MCF 10A (cell line): ENCODE results near the gene VRK3. TPM values are rescaled to one million over a fixed set of nuclear protein-coding genes. Genes with fewer than 3 reads are reported as not detected.

Source experiments
- BruUV-seq: library from RNA; stranded (reverse); fragments of 400-500 nt; replicated peaks from 2 replicates; lab custom pipeline; 2021; lab: Mats Ljungman, UMichigan
- CTCF ChIA-PET: fragments of 300-600 bp; sonication (Branson Sonifier 250); formaldehyde crosslinking; extraction: SDS; loops from one replicate; lab custom pipeline; 2021; ENCODE audit warnings: antibody characterized with exemption, inconsistent platforms; lab: Yijun Ruan, JAX
- POLR2A ChIA-PET: fragments of 300-600, 350-650 bp; sonication (Branson Sonifier 250); formaldehyde crosslinking; extraction: SDS; loops from one replicate; lab custom pipeline; 2020; ENCODE audit warnings: antibody characterized with exemption, inconsistent platforms; lab: Yijun Ruan, JAX
- DNase-seq: peaks from one replicate; pipeline ENCODE4 v3.0.0-alpha.2; 2018; ENCODE audit not compliant: unreplicated experiment
- H3K27ac Mint-ChIP-seq: one replicate; pipeline ENCODE4 v1.8.0; 2022; ENCODE audit warnings: mild to moderate bottlenecking, low read depth, mixed read lengths; ENCODE audit not compliant: unreplicated experiment
- H3K27me3 Mint-ChIP-seq: one replicate; pipeline ENCODE4 v1.8.0; 2022; ENCODE audit warnings: mixed read lengths; ENCODE audit not compliant: insufficient read depth, unreplicated experiment
- H3K36me3 Mint-ChIP-seq: one replicate; pipeline ENCODE4 v1.8.0; 2022; ENCODE audit warnings: mild to moderate bottlenecking, moderate library complexity, mixed read lengths; ENCODE audit not compliant: insufficient read depth, unreplicated experiment
- H3K4me1 Mint-ChIP-seq: one replicate; pipeline ENCODE4 v1.8.0; 2022; ENCODE audit warnings: mixed read lengths; ENCODE audit not compliant: insufficient read depth, unreplicated experiment
- H3K4me3 Mint-ChIP-seq: one replicate; pipeline ENCODE4 v1.8.0; 2022; ENCODE audit warnings: mild to moderate bottlenecking, moderate library complexity, mixed read lengths; ENCODE audit not compliant: unreplicated experiment
- H3K9me3 Mint-ChIP-seq: one replicate; pipeline ENCODE4 v1.8.0; 2022; ENCODE audit warnings: mixed read lengths; ENCODE audit not compliant: unreplicated experiment
- intact Hi-C: fragments of 100-400 bp; cut with micrococcal nuclease; formaldehyde crosslinking; loops from 2 replicates; pipeline ENCODE4 v1.14.1; 2022
- total RNA-seq: library from RNA; stranded (reverse); gene quantifications from 2 replicates; pipeline ENCODE4 v1.2.3, GENCODE V29; 2022
- TF ChIP-seq, protein P1 (sequence below): fragments of 200-600 bp; IDR thresholded peaks from one replicate; pipeline ENCODE4 v1.8.0; 2022; ENCODE audit warnings: antibody characterized with exemption, mild to moderate bottlenecking; ENCODE audit not compliant: unreplicated experiment

VRK3 gene
- total RNA-seq, 1 experiment from 2014 or later: 24.7 TPM

DNA sequence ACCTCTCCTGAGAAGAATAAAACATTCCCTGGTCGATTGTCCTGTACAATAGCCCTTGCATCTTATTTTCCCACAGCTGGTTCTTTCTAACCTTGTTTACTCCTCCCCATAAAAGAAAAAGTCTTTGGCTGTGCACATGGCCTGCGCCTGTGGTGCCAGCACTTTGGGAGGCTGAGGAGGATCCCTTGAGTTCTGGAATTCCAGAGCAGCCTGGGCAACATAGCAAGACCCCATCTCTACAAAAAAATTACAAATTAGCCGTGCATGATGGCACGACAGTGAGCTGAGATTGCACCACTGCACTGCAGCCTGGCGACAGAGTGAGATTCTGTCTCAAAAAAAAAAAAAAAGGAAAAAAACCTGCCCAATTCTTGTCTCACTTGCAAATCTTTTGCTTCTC lies 88.6 kb downstream of the VRK3 start:
- intact Hi-C loops: loop anchor here (2.0 kb wide), 1 partner anchor 88 kb away; the partner anchor contains the start of gene VRK3
- H3K4me3 Mint-ChIP-seq: no peak overlapping the region
- TF ChIP-seq, protein P1, sequence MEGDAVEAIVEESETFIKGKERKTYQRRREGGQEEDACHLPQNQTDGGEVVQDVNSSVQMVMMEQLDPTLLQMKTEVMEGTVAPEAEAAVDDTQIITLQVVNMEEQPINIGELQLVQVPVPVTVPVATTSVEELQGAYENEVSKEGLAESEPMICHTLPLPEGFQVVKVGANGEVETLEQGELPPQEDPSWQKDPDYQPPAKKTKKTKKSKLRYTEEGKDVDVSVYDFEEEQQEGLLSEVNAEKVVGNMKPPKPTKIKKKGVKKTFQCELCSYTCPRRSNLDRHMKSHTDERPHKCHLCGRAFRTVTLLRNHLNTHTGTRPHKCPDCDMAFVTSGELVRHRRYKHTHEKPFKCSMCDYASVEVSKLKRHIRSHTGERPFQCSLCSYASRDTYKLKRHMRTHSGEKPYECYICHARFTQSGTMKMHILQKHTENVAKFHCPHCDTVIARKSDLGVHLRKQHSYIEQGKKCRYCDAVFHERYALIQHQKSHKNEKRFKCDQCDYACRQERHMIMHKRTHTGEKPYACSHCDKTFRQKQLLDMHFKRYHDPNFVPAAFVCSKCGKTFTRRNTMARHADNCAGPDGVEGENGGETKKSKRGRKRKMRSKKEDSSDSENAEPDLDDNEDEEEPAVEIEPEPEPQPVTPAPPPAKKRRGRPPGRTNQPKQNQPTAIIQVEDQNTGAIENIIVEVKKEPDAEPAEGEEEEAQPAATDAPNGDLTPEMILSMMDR: no peak
- no peaks in the 10 kb centered on the region for H3K9me3 Mint-ChIP-seq
- no TSS peak for BruUV-seq
- peaks cover 14% of the 10 kb centered on the region for H3K36me3 Mint-ChIP-seq
- no peak for DNase-seq
- H3K4me1 Mint-ChIP-seq: no peaks in the 10 kb centered on the region
- H3K27me3 Mint-ChIP-seq: no peaks in the 10 kb centered on the region
- ChIA-PET POLR2A (no interaction called here), CTCF (interaction anchor here (1.0 to 4.4 kb wide), 2 partner anchors 54 to 199 kb away, joined by 3 to 52 read pairs; no protein-coding TSS in a partner anchor)
- no peak overlapping the region for H3K27ac Mint-ChIP-seq

DNA sequence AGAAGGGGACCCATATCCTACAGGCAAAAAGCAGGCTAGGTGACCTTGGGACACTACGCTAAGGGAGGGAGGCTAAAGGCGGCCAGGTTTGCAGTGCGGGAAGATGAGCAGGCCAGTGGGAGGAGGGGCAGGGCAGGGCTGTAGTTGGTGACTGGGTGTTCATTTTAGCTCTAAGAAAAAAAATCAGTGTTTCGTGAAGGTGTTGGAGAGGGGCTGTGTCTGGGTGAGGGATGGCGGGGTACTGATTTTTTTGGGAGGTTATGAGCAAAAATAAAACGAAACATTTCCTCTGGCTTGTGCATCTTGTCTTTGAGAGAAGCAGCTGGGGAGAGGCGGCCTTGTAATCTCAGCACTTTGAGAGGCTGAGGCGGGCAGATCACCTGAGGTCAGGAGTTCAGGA lies 91.5 kb downstream of the VRK3 start:
- H3K27ac Mint-ChIP-seq: no peak overlapping the region
- intact Hi-C loops: no loop called here
- H3K36me3 Mint-ChIP-seq: peaks cover 37% of the 10 kb centered on the region
- ChIA-PET CTCF (interaction anchor here (0.6 to 2.2 kb wide), 3 partner anchors 14 to 202 kb away, joined by 4 to 6 read pairs (median 5); no protein-coding TSS in a partner anchor), POLR2A (interaction anchor here (0.6 to 0.7 kb wide), 2 partner anchors 56 to 779 kb away, joined by 3 read pairs; partner anchors contain the start of gene AKT1S1)
- H3K4me1 Mint-ChIP-seq: peaks cover 9% of the 10 kb centered on the region
- H3K9me3 Mint-ChIP-seq: no peaks in the 10 kb centered on the region
- DNase-seq: no peak
- no peak overlapping the region for H3K4me3 Mint-ChIP-seq
- no TSS peak for BruUV-seq
- TF ChIP-seq, protein P1: no peak
- no peaks in the 10 kb centered on the region for H3K27me3 Mint-ChIP-seq

DNA sequence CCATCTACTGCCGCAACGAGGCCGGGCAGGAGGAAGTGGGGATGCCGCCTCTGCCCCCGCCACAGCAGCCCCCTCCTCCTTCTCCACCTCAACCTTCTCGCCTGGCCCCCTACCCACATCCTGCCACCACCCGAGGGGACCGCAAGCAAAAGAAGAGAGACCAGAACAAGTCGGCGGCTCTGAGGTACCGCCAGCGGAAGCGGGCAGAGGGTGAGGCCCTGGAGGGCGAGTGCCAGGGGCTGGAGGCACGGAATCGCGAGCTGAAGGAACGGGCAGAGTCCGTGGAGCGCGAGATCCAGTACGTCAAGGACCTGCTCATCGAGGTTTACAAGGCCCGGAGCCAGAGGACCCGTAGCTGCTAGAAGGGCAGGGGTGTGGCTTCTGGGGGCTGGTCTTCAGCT lies 92.4 kb downstream of the VRK3 start:
- TF ChIP-seq, protein P1: no peak
- Mint-ChIP-seq H3K36me3 (peaks cover 45% of the 10 kb centered on the region), H3K27me3 (no peaks in the 10 kb centered on the region), H3K27ac (no peak overlapping the region), H3K4me1 (peaks cover 12% of the 10 kb centered on the region), H3K4me3 (no peak overlapping the region), H3K9me3 (no peaks in the 10 kb centered on the region)
- ChIA-PET CTCF (interaction anchor here (2.2 kb wide), 1 partner anchor 203 kb away, joined by 6 read pairs; no protein-coding TSS in a partner anchor), POLR2A (interaction anchor here (0.7 kb wide), 1 partner anchor 780 kb away, joined by 3 read pairs; no protein-coding TSS in a partner anchor)
- intact Hi-C loops: no loop called here
- no TSS peak for BruUV-seq
- no peak for DNase-seq

DNA sequence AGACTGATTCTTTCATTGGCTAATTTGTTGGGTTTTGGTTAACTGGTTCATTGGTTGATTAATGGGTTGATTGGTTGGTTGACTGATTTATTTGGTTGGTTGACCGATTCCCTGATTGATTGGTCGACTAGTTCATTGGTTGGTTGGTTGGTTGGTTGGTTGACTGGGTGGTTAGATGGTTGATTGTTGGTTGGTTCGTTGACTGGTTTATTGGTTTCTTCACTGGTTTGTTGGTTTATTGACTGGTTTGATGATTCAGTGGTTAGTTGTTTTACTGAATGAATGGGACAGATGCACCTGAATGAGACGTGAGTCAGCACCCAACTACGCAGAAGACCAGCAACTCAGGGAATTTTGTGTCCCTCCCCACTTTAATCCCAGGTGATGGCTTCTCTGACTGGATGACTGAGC lies 93.1 kb downstream of the VRK3 start:
- Mint-ChIP-seq H3K36me3 (peaks cover 50% of the 10 kb centered on the region), H3K27me3 (no peaks in the 10 kb centered on the region), H3K4me3 (no peak overlapping the region), H3K9me3 (no peaks in the 10 kb centered on the region), H3K4me1 (peaks cover 16% of the 10 kb centered on the region), H3K27ac (no peak overlapping the region)
- ChIA-PET CTCF (interaction anchor here (2.2 kb wide), 1 partner anchor 204 kb away, joined by 6 read pairs; no protein-coding TSS in a partner anchor), POLR2A (no interaction called here)
- TF ChIP-seq, protein P1: no peak
- DNase-seq: no peak
- intact Hi-C loops: no loop called here
- BruUV-seq: no TSS peak
